Ascending aorta (tissue), 2 donors: ENCODE measurements around the gene PACSIN1. TPM values are rescaled to one million over a fixed set of nuclear protein-coding genes. Genes with fewer than 3 reads are reported as not detected.

Experiments
- DNase-seq, 2 donors: peaks; one replicate each; pipeline ENCODE4 v3.0.0-alpha.2; 2019; ENCODE audit warnings: low spot score in 2 of 2
- H3K27ac ChIP-seq, 2 donors: fragments of 200-600 bp; sonication (generic); one replicate each; pipeline ENCODE4 v1.5.1; 2016 to 2017; ENCODE audit warnings: mild to moderate bottlenecking in 1 of 2
- H3K27me3 ChIP-seq: fragments of 200-600 bp; sonication (generic); one replicate; pipeline ENCODE4 v1.5.1; 2017
- H3K36me3 ChIP-seq, 2 donors: fragments of 200-600 bp; sonication (generic); one replicate each; pipeline ENCODE4 v1.5.1; 2016
- H3K4me1 ChIP-seq, 2 donors: fragments of 200-600 bp; sonication (generic); one replicate each; pipeline ENCODE4 v1.5.1; 2016 to 2017; ENCODE audit warnings: mild to moderate bottlenecking in 1 of 2
- H3K4me3 ChIP-seq, 2 donors: fragments of 200-600 bp; sonication (generic); one replicate each; pipeline ENCODE4 v1.5.1; 2016 to 2017; ENCODE audit warnings: mild to moderate bottlenecking in 1 of 2
- H3K9me3 ChIP-seq, 2 donors: fragments of 200-600 bp; sonication (generic); one replicate each; pipeline ENCODE4 v1.5.1; 2016
- intact Hi-C: fragments of 100-400 bp; cut with DNase I; formaldehyde crosslinking; loops from one replicate; pipeline ENCODE4 v1.15.1; 2023
- total RNA-seq: library from RNA; depleted of rRNA; stranded (reverse); fragments of >200 nt; gene quantifications from one replicate; pipeline ENCODE4 v1.1.0, GENCODE V29; 2016
- TF ChIP-seq, protein P1 (sequence below), 3 experiments: fragments of 200-600 bp in 2 of 3; fragments of 450-650 bp in 1 of 3; sonication (generic) in 2 of 3; IDR thresholded peaks; one replicate each; pipeline ENCODE4 v1.5.1; 2016 to 2019; ENCODE audit warnings: antibody characterized with exemption in 3 of 3, mild to moderate bottlenecking in 1 of 3, moderate library complexity in 1 of 3

Gene PACSIN1
- total RNA-seq, 1 donor from 2014 or later, result not detected

DNA sequence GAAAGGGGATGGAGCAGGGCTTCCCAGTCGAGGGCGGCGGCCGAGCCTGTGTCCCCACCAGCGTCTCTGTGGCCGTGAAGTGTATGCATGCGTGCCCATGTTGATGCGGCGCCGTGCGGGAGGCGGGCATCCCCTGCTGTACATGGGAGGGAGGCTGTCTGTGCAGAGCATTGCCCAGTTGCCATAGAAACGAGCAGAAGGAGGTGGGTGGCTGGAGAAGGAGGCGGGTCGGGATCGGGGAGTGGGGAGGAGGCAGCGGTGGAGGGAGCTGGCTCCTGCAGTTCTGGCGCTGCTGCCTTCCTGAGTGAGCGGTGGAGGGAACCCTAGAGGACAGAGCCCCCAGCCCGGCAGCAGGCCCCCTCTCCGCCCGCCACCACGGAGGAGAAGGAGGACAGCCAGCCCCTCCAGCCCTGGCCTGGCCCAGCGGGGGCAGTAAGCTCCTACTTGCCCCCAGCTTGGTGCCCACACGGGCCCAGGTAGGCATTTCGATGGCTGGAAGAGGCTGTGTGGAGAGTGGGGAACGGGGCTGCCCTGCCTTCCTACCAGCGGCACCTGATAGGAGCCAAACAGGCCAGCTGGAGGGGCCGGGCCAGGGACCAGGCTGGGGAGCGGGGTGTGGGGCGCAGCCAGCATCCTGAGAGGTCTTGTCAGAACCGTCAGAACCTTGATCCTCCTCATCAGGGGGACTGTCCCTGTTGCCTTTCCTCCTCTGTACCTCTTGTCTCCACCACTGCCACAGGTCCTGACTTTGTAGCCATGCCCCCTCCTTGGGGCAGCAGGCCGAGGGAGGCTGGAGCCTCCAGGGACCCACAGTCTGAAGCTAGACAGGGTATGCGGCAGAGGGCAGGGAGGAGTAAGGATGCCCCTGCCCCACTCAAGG lies 49.0 kb downstream of the PACSIN1 start:
- H3K27me3 ChIP-seq, result no peaks in the 10 kb centered on the region
- intact Hi-C loops, result no loop called here
- no peaks in the 10 kb centered on the region for H3K4me1 ChIP-seq
- no peak overlapping the region for H3K27ac ChIP-seq
- TF ChIP-seq, protein P1, sequence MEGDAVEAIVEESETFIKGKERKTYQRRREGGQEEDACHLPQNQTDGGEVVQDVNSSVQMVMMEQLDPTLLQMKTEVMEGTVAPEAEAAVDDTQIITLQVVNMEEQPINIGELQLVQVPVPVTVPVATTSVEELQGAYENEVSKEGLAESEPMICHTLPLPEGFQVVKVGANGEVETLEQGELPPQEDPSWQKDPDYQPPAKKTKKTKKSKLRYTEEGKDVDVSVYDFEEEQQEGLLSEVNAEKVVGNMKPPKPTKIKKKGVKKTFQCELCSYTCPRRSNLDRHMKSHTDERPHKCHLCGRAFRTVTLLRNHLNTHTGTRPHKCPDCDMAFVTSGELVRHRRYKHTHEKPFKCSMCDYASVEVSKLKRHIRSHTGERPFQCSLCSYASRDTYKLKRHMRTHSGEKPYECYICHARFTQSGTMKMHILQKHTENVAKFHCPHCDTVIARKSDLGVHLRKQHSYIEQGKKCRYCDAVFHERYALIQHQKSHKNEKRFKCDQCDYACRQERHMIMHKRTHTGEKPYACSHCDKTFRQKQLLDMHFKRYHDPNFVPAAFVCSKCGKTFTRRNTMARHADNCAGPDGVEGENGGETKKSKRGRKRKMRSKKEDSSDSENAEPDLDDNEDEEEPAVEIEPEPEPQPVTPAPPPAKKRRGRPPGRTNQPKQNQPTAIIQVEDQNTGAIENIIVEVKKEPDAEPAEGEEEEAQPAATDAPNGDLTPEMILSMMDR (IDR thresholded peaks at IDR 0.05), result no peak
- H3K36me3 ChIP-seq, result no peaks in the 10 kb centered on the region
- no peak overlapping the region for H3K4me3 ChIP-seq
- no peak for DNase-seq
- no peaks in the 10 kb centered on the region for H3K9me3 ChIP-seq

DNA sequence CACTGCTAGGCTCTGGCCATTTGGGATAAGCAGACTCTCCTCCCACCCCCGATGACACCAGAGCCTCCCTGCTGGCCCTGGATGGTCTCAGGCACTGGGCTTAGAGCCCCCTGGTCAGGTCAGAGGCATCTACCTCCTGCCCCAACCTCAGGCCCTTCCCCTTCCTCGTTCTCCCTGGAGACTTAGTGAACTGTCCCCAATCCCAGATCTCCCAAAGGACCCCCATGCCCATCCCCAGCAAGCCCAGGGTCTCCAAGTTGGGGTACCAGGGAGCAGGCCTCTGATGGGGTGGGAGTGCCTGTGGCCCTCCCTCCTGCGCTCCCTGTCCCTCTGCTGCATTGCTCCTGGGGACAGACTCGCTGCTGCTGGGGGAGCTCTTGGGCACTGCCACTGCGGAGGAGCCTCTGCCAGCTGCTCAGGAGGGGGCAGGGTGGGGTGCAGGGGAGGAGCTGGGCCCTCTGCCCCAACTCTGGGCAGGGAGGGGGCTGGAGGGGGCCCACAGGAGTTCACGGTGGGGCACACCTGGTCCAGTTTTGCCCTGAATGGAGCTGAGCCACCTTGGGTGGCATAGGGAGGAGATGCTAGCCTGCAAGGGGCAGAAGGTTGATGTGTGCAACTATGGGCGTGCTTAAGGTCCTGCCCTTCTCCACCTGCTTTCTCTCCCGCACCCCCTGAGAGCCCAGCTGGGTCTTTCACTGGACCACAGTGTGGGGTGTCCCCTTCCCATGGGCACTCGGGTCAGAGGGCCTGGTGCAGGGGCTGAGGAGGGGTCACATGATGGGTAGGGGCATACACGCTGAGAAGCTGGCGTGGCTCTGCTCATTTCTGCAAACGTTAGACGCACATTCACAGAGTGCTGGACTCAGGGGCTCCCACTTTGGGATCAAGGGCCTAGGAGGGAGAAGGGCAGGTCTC lies 49.9 kb downstream of the PACSIN1 start:
- Histone ChIP-seq H3K9me3 (no peaks in the 10 kb centered on the region), H3K27ac (no peak overlapping the region), H3K4me3 (no peak overlapping the region), H3K36me3 (no peaks in the 10 kb centered on the region), H3K4me1 (no peaks in the 10 kb centered on the region), H3K27me3 (no peaks in the 10 kb centered on the region)
- no peak for DNase-seq
- intact Hi-C loops, result no loop called here
- TF ChIP-seq, protein P1 (IDR thresholded peaks at IDR 0.05), result no peak

DNA sequence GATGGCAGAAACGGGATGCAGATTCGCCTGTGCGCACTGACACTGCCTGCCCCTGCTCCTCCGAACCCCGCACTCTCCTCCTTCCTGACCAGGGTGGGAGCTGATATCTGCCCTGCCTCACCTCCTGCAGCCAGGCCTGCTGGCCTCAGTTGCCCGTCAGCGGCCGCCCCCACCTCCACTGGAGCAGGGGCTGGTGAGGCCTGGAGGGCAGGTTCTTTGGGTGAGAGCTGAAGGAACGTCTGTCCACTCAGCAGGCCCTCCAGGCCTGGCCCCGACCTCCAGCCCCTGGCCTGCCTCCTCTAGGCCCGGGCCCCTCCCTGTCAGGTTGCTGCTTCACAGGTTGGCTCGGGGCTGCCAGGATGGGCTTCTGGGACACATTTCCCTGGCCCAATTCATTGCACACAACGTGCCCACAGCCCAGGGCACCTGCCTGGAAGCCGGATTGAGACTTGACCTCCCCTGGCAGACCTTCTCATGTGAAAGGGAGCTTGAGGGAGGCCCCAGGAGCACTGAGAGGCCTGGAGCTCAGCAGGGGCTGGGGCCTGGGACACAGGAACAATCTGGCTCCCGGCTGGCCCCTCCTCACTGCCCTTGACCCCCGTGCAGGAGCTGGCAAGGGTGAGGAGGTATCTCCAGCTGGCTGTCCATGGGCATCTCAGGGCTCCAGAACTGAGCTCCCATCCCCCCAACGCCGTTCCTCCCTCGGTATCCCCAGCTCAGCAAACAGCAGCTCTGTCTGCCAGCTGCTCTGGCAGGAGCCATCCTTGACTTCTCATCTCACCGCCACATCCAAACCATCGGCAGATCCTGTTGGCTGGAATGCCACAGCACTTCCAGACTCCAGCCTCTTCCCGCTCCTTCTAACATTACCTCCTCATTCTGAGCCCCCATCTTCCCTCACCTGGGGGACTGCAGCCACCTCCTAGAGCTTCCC lies 50.8 kb downstream of the PACSIN1 start:
- H3K27ac ChIP-seq, result no peak overlapping the region
- H3K36me3 ChIP-seq, result no peaks in the 10 kb centered on the region
- DNase-seq, result no peak
- H3K4me3 ChIP-seq, result no peak overlapping the region
- H3K4me1 ChIP-seq, result no peaks in the 10 kb centered on the region
- H3K9me3 ChIP-seq, result no peaks in the 10 kb centered on the region
- intact Hi-C loops, result no loop called here
- no peaks in the 10 kb centered on the region for H3K27me3 ChIP-seq
- TF ChIP-seq, protein P1 (IDR thresholded peaks at IDR 0.05), result no peak

DNA sequence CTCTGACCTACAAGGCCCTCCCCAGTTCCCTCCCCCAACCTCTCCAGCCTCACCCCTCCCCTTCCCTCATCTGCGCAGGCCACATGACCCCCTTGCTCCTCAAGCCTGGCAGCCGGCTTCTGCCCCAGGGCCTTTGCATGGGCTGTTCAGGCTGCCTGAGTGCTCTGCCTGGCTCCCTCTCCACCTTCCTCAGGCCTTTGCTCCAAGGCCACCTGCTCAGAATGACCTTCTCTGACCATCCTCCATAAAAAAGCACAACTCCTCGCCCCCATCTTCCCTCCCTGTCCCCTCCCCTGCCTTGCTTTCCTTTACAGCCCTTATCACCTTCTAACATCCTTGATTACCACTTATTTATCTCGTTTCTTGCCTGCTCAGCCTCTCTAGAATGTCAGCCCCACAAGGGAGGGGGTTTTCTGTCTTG lies 51.6 kb downstream of the PACSIN1 start:
- intact Hi-C loops, result no loop called here
- Histone ChIP-seq H3K4me1 (no peaks in the 10 kb centered on the region), H3K9me3 (no peaks in the 10 kb centered on the region), H3K4me3 (no peak overlapping the region), H3K27me3 (no peaks in the 10 kb centered on the region), H3K27ac (no peak overlapping the region), H3K36me3 (no peaks in the 10 kb centered on the region)
- TF ChIP-seq, protein P1 (IDR thresholded peaks at IDR 0.05), result no peak
- no peak for DNase-seq

DNA sequence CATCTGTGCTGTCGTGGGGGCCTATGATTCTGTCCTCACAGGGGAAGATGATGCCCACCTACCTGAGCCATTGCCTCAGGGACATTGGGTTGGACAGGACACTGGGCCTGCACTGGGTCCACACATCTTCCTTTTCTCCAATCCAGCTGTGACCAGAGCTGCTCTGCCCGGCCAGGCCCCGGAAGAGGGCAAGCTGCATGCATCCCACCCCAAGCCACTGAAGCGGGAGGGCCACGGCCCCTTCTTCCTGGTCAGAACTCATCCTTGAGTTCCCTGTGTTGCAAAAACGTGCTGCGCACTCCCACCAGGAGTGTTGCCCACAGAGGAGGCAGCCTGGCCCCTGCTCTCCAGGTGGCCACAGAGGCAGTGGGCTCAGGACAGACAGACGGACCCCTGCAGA lies 52.1 kb downstream of the PACSIN1 start:
- no peaks in the 10 kb centered on the region for H3K36me3 ChIP-seq
- TF ChIP-seq, protein P1 (IDR thresholded peaks at IDR 0.05), result no peak
- DNase-seq, result no peak
- H3K4me3 ChIP-seq, result no peak overlapping the region
- intact Hi-C loops, result no loop called here
- H3K4me1 ChIP-seq, result no peaks in the 10 kb centered on the region
- no peaks in the 10 kb centered on the region for H3K9me3 ChIP-seq
- no peak overlapping the region for H3K27ac ChIP-seq
- H3K27me3 ChIP-seq, result no peaks in the 10 kb centered on the region
